GM12872 (cell line): ENCODE data around the gene SLC25A45.

Experiments
- CTCF ChIP-seq: IDR thresholded peaks from 3 replicates; pipeline ENCODE4 v1.5.1; 2011; ENCODE audit warnings: low read depth, mild to moderate bottlenecking, low read length, moderate library complexity; ENCODE audit not compliant: insufficient read depth

SLC25A45 gene

GRCh38 chr11:65390996-65391395 lies 8.6 kb upstream of the SLC25A45 start:
- TF ChIP-seq CTCF = no peak

- TF ChIP-seq CTCF = no peak
Measured at GRCh38 chr11:65390099-65390941, 7.9 kb upstream of the SLC25A45 start.

GRCh38 chr11:65389294-65389980 lies 7.0 kb upstream of the SLC25A45 start:
- TF ChIP-seq CTCF = no peak

- no peak for TF ChIP-seq CTCF
Measured at GRCh38 chr11:65388731-65389130, 6.3 kb upstream of the SLC25A45 start.

- no peak for TF ChIP-seq CTCF
Measured at GRCh38 chr11:65386307-65387140, 4.1 kb upstream of the SLC25A45 start, which contains the start of gene FRMD8. Gene FRMD8, plus strand, starts transcription at chr11:65386637. Its CDS starts 400 bp downstream, at chr11:65387037.

GRCh38 chr11:65384301-65384889 lies 1.9 kb upstream of the SLC25A45 start:
- no peak for TF ChIP-seq CTCF

- no peak for TF ChIP-seq CTCF
Measured at GRCh38 chr11:65383778-65384177, 1.3 kb upstream of the SLC25A45 start.
